Epithelial cell of prostate (primary cell): ENCODE data around the gene BPIFB1.

ENCODE experiments used
- DNase-seq: peaks from one replicate; pipeline ENCODE4 v3.0.0-alpha.2; 2011; ENCODE audit warnings: low read depth, low spot score
- H3K27ac ChIP-seq: fragments of 450-650 bp; 2 replicates; pipeline ENCODE4 v1.5.1; 2017; ENCODE audit warnings: mild to moderate bottlenecking

BPIFB1 gene

DNA sequence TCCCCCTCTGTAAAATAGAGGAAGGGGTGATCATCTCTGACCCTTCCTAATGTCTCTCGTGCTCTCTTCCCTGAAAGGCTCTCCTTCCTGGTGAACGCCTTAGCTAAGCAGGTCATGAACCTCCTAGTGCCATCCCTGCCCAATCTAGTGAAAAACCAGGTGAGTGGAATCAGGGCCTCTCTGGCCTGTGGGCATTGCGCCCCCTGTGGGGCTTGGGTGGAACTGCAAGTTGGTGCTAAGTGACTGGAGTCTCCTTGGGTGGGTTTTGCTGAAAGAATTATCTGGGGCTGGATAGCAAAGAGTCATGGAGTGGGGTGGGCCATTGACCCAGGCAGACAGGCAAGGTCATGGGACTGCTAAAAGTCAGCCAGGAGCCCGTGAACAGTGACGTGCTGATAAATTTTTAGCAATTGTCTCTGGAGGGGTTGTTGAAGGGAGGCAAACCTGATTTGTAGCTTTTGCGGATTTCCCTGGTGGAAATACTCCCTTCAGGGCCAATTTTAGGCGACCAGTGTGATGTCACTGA lies 8.9 kb downstream of the BPIFB1 start:
- no peak overlapping the region for H3K27ac ChIP-seq
- no peak for DNase-seq

DNA sequence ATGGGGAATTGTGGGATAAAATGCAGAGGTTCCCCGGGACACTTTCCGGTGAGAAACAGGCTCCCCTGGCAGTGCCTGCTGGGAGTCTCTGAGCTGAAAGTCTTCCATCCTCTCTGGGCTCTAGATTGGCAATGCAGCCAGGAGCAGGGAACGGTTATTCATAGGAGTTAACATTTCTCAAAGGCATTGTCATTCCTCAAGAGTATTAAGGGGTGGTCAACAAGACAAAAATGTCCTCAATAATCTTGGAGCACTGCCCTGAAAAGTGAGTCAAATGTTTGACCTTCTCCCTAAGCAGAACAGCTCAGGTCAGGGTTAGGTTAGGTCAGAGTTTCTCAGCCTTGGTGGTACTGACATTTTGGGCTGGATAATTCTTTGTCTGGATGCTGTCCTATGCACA lies 13.2 kb downstream of the BPIFB1 start:
- DNase-seq: no peak
- no peak overlapping the region for H3K27ac ChIP-seq

DNA sequence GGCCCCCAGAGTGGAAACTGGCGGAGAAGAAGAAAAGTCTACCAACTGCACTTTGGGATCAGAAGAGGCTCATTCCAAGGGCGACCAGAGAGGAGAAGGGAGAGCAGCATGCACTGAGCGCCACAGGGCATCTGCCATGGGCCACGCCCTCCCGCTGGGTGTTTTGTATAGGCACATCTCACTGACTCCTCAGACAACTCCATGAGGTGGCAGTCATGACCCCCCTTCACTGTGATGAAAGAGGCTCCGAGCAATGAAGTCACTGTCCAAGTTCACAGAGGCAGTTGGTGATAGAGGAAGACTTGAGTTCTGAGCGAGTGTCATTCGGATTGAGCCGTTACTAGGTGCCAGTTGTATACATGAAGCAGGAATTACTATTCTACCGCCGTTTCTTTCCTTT lies 15.4 kb downstream of the BPIFB1 start:
- no peak for DNase-seq
- no peak overlapping the region for H3K27ac ChIP-seq

DNA sequence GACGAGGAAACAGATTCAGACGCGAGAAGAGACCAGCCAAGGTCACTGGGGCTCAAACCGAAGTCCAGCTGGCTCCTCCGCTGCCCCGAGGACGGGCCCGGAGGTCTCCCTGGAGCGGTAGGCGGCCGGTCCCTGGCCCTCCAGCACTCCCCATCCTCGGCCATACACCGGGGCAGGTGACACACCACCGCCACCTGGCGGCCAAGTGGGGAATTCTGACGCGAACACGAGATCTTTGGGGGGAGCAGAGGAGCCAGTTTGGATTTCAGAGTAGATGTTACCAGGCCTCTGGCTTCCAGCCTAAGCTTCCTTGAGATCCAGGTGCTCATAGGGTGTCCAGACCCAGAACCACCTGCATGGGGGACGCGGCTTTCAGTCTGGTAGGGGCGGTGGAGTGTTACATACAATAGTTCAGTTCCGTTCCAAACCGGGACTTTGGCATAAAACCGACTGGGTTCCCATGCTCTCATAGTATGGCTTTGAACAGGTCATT lies 16.1 kb downstream of the BPIFB1 start:
- DNase-seq: no peak
- no peak overlapping the region for H3K27ac ChIP-seq

DNA sequence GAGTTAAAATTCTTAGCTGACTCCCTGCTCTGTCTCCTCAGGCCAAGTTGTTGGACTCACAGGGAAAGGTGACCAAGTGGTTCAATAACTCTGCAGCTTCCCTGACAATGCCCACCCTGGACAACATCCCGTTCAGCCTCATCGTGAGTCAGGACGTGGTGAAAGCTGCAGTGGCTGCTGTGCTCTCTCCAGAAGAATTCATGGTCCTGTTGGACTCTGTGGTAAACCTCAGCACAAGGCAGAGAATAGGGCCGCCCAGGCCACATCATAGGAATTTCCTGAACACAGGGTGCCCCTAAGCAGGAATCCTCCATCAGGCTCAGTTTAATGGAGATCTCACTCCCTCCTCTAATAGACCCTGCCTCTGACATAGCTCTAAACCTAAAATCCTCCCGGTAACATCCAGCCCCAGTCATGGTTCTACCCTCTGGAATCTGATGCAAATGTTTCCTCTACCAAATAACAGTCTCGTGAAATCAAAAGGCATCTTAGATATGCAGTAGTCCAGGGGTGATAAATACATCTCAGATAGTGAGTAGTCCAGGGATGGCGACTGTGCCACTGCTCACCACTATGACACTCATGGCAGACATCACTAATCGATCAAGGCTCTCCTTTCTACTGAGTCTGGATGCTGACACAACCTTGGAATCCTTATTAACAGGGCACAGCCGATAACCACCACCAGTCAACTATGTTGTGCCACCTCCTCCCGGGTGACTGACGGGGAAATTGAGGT lies 18.3 kb downstream of the BPIFB1 start:
- no peak overlapping the region for H3K27ac ChIP-seq
- DNase-seq: no peak

DNA sequence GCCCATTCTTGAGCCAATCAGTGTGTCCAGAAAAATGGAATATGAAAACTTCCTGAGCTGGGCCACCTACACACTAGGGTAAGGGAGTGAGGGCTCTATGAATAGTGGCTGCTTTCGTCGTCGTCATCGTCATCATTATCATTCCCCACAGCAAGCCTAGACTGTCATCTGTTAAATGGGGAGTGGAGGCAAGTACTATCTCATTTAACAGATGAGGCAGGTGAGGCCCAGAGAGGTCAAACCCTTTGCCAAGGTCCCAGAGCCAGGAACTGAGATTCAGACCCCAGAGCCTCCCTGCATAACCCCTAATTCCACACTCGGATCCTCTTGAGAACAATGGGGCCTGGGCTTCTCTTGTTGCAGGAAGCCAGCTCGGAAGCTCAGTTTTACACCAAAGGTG lies 20.6 kb downstream of the BPIFB1 start:
- no peak for DNase-seq
- no peak overlapping the region for H3K27ac ChIP-seq

DNA sequence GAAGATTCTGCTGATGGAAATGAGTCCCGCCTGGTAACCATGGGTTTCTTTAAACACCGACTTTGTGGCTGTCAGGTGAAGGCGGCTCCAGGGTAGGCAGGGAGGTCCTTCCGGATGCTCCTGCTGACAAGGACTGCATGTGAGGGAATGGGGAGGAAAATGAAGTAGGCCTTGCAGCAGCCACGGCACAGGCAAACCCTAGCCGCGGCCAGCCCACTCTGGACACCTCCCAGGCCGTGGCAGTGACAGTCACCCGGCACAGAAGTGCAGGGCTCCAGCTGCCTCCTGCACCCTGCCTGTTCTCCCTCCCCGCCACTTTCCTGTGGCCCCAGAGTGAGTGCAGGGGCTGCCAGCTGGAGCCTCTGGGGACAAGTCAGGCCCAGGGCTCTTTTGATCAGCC lies 21.0 kb downstream of the BPIFB1 start:
- H3K27ac ChIP-seq: no peak overlapping the region
- DNase-seq: no peak

DNA sequence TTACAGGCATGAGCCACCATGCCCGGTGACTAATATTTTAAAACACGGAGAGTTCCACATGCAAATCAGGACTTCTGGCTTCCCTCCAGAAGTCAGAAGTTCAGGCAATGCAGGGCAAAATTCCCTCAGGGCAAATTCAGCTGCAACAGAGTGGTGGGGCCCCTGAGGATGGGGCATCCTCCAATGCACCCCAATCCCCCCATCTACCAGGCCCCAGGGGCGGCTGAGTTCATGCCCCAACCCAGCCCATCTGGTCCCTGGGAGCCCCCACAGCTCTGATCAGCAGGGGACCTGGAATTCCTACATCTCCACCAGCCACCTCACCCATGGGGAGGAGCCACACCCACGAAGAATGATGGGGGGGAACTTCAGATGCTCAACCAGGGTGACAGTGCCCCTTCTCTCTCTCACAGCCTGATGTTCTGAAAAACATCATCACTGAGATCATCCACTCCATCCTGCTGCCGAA lies 22.6 kb downstream of the BPIFB1 start:
- no peak for DNase-seq

DNA sequence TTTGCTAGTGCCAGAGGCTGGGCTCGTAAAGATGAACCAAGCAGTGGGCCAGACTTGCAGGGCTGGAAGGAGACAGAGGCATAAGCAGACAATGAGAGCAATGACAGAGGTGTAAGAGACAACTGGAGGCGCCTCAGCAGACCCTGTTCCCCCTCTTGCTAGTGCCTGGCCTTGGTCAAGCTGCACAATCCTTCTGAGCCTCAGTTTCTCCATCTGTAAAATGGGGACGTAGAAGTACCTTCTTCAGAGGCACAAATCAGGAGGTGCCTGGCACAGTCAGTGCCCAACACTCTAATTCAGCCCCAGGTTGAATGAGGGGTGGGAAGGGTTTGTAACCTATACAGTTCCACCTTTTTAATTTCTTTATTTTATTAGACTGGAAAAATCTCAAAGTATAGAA lies 23.2 kb downstream of the BPIFB1 start:
- H3K27ac ChIP-seq: no peak overlapping the region
- DNase-seq: no peak

More for the DNA sequence above, 22.6 kb downstream of the BPIFB1 start:
- H3K27ac ChIP-seq: no peak overlapping the region

DNA sequence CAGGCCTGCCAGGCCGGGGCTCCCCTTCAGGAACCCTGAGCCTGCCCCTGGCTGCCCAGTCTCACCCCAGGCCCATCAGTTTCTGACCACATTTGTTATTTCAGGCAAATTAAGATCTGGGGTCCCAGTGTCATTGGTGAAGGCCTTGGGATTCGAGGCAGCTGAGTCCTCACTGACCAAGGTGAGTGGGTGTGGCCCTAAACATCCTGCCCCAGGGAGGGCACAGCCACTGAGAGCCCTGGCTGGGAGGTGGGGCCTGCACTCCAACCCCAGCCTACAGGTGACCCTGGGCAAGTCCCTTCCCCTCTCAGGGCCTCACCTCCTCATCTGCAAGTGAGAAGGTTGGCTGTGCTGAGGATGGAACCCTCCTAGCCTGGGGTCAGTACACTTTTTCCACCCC lies 23.8 kb downstream of the BPIFB1 start:
- DNase-seq: no peak
- no peak overlapping the region for H3K27ac ChIP-seq

DNA sequence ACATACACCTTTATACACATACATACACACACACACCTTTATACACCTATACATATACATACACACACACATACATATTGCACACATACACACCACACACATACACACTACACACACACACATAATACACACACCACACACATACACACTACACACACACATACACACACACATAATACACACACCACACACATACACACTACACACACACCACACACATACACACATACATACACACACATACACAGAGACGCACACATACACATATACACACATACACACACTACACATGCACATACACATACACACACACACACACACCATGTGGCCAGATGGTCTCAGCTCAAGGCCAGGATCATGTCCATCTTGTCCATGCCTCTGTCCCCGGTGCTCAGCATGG lies 25.7 kb downstream of the BPIFB1 start:
- DNase-seq: no peak

DNA sequence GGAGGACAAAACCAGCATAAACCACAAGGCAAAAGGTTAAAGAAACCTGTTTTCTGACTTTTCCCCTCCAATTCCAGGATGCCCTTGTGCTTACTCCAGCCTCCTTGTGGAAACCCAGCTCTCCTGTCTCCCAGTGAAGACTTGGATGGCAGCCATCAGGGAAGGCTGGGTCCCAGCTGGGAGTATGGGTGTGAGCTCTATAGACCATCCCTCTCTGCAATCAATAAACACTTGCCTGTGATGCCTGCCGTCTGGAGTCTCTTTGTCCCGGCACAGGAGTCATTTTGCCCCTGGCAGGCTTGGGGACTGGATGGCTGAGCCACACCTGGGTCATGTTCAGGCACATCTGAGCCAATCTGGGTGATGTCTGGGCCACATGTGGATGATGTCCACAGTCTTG lies 26.6 kb downstream of the BPIFB1 start:
- no peak for DNase-seq
- no peak overlapping the region for H3K27ac ChIP-seq

More for the DNA sequence above, 25.7 kb downstream of the BPIFB1 start:
- no peak overlapping the region for H3K27ac ChIP-seq

DNA sequence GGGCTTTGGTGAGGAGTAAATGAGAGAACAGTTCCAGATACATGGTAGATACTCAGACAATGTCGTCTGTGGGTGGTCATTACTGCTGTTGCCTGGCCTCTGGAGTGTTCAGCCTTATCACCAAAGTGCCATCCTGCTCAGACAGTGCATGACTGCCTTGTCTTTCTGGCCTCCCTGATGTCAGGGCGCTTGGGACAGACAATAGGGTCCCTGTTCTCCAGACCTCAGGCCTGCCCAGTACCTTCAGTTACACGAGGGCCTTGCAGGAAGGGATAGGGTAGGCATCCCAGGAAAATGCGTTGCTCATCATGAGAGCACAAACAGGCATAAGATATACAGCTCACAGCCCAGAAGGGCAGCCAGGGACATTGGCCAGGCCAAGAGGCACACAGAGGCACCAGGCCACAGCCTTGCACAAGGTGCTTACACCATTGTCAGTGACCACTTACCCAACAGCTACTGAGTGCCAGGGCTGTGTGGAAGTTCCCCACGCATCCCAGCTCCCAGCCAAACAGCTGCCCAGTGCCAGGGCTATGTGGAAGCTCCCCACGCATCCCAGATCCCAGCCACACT lies 27.4 kb downstream of the BPIFB1 start:
- H3K27ac ChIP-seq: no peak overlapping the region
- DNase-seq: no peak

DNA sequence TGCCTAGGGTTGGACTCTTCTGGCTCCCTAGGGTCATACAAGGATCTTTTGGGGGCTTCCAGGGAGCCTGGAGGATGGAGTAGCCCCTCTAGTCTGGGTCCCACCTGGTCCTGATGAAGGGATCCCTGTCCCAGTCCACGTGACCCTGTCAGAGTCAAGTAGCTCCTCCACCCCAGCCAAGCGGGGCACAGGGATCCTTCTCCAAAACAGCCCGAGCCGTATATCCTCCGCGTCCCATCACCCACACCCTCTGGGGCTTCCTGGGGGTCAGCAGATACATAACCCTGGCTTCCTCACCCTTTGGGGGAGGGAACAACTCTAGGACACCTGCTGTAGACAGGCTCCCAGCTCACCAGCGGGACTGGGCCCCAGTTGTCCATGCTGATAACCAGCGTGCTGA lies 28.0 kb downstream of the BPIFB1 start:
- no peak overlapping the region for H3K27ac ChIP-seq
- no peak for DNase-seq

DNA sequence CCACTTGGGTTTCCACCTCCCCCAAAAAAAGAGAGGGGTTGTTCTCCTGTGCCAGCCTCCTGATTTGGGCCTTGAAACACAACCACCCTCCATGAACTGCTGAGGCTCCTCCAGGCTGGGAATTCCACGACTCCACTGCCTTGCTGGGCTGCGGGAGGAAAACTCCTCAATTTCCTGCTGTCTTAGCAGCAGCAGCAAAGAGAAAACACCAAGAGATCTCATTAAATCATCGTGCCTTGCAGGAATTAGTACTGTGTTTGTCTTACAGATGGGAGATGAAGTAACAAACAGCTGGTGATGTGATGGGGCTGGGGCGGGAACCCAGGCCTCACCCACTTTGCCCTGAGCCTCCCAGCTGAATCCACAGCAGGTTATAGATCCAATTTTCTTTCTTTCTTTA lies 29.0 kb downstream of the BPIFB1 start:
- DNase-seq: no peak

DNA sequence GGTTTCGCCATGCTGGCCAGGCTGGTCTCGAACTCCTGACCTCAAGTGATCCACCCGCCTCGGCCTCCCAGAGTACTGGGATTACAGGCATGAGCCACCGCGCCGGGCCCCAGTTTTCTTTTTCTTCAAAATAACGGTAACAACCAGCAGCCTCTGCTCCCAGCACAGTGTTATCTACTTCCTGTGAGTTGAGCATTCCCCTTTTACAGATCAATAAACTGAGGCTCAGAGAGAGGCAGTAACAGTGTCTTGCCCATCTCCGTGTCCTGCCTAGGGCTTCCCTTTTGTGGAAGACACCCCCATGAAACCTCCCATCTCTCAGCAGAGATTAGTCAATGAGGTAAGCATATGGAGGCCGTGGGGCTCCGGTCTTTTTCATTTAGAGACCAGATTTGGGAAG lies 29.6 kb downstream of the BPIFB1 start:
- no peak for DNase-seq
- H3K27ac ChIP-seq: no peak overlapping the region

More for the DNA sequence above, 29.0 kb downstream of the BPIFB1 start:
- H3K27ac ChIP-seq: no peak overlapping the region

DNA sequence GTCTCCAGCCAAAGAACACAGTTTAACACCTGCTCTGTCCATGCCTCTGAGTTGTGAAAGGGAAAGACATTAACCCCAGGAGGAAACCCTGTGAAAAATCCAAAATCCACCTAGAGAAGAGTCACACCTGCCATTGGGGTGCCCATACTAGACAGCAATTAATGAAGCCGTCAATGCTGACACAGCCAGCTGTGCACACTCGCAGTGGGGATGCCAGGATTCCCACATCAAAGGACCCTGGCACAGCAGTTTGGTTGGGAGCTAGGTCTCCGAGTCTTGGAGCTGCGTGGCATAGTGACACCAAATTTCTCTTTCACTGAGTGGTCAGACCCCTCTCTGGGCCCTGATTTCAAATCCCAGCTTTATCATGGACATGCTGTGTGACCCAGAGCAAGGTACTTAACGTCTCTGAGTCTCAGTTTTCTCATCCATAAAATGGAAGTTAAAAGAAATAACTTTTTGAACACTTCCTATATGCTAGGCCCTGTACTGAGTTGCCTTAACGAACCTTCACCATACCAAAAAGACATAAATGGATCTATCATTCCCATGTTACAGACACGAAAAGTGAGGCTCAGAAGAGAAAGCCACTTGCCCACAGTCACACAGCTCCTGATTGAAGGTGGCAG lies 30.8 kb downstream of the BPIFB1 start:
- H3K27ac ChIP-seq: no peak overlapping the region
- no peak for DNase-seq

DNA sequence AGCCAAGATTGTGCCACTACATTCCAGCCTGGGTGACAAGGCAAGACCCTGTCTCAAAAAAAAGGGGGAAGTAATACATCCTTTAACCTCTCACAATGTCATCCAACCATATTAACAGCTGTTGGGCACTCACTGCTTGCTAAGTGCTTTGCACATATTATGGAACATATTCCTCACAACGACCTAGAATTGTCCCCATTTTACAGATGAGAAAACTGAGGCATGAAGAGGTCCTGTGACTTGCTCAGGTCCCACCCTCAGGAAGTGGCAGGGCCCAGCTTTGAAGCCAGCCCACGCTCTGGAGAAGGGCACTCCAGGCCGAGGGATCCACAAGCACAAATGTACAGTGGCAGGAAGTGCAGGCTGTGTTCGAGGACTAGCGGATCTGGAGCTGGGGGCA lies 33.3 kb downstream of the BPIFB1 start:
- no peak overlapping the region for H3K27ac ChIP-seq
- DNase-seq: no peak

DNA sequence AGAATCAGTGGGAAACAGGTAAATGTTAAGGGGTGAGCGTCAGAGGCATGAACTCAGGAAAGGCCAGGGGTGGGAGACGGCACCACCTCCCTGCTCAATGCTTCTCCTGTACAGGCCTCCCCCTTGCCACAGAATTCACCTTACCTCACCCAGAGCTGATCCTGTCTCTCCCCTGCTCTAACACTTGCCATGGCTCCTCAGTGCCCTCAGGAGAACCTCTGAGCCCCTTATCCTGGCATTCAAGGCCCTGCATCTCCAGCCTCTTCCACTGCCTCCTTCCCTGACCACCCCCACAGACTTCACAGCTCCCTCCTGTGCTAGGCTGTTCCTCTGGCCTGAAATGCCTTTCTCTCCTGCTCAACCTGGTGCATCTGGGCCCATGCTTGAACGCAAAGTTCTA lies 33.9 kb downstream of the BPIFB1 start:
- DNase-seq: no peak
- H3K27ac ChIP-seq: no peak overlapping the region

DNA sequence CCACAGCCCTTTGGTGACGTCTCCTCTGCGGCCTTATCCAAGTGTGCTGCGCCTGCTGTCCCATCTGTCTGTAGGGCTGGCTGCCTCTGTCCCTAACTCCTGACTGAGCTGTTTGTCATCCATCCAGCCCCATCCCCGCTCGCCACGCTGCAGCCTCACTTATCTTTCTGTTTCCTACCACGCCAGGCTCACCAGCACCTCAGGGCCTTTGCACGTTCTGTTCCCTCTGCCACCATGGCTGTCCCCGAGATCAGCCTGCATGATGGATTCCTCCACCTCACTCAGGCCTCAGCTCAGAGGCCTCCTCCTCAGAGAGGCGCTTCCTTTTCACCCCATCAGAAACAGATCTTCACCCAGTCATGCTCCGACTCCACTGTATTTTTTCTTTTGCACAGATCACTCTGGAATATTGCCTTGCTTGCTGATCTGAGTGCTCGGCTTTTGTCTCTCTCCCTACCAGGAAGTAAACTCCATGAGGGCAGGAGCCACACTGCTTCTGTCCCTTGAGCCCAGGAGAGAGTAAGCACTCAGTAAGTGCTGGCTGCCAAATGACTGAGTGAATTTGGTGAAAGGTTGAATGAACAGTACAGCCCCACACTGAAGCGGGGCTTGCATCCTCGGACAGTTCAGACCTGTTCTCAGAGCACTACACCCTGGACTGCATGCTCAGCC lies 34.5 kb downstream of the BPIFB1 start:
- no peak overlapping the region for H3K27ac ChIP-seq
- DNase-seq: no peak

DNA sequence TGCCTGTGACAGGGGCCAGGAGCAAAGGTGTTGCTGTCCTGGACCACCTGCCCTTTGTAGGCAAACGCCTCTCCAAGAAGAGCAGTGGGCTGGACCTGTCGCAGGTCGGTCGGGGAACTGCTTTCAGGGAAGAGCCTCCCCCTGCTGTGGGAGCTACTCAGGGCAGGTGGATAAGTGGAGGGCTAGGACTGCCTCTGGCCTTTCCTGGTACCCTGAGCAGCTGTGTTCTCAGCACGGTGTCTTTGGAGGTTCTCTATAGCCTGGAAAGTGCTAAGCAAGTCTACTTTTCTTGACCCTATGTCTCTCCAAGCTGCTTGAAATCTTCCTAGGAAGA lies 35.0 kb downstream of the BPIFB1 start:
- DNase-seq: no peak
- H3K27ac ChIP-seq: no peak overlapping the region
